WTC11 (cell line): ENCODE results near the gene ATP8B4. TPM values are rescaled to one million over a fixed set of nuclear protein-coding genes. Genes with fewer than 3 reads are reported as not detected.

ENCODE experiments used
- ATAC-seq: fragments of 200-7000 bp; cut with Tn5 transposase; 2 replicates; pipeline ENCODE4 v1.10.0; 2021; ENCODE audit warnings: mild to moderate bottlenecking, moderate library complexity
- CTCF ChIA-PET: fragments of 300-600 bp; sonication (Branson Sonifier 250); formaldehyde crosslinking; loops from one replicate; lab custom pipeline; 2021; ENCODE audit warnings: antibody characterized with exemption; lab: Charles Lee
- POLR2A ChIA-PET: fragments of 350-600 bp; sonication (Branson Sonifier 250); formaldehyde crosslinking; loops from one replicate; lab custom pipeline; 2021; ENCODE audit warnings: antibody characterized with exemption; lab: Charles Lee
- DNase-seq: peaks from one replicate; pipeline ENCODE4 v3.0.0; 2021; ENCODE audit warnings: low spot score
- H3K27ac Mint-ChIP-seq: 2 replicates; pipeline ENCODE4 v1.8.0; 2021; ENCODE audit warnings: mixed read lengths
- H3K27me3 Mint-ChIP-seq: 2 replicates; pipeline ENCODE4 v1.8.0; 2021; ENCODE audit warnings: low read depth, mild to moderate bottlenecking, moderate library complexity, mixed read lengths
- H3K36me3 Mint-ChIP-seq: 2 replicates; pipeline ENCODE4 v1.8.0; 2021; ENCODE audit warnings: mixed read lengths
- H3K4me1 Mint-ChIP-seq: 2 replicates; pipeline ENCODE4 v1.8.0; 2022; ENCODE audit warnings: mixed read lengths
- H3K4me3 Mint-ChIP-seq: 2 replicates; pipeline ENCODE4 v1.8.0; 2021; ENCODE audit warnings: mild to moderate bottlenecking, moderate library complexity, mixed read lengths
- H3K9me3 Mint-ChIP-seq: 2 replicates; pipeline ENCODE4 v1.8.0; 2021; ENCODE audit warnings: mixed read lengths
- ATF1 ChIP-seq: sonication (generic); formaldehyde crosslinking; IDR thresholded peaks from 2 replicates; pipeline ENCODE4 v1.8.1; 2023; ENCODE audit warnings: mild to moderate bottlenecking, moderate library complexity, missing genetic modification reagents
- CREB1 ChIP-seq: sonication (generic); formaldehyde crosslinking; IDR thresholded peaks from 2 replicates; pipeline ENCODE4 v1.8.0; 2023; ENCODE audit warnings: mild to moderate bottlenecking, missing genetic modification reagents
- ELF4 ChIP-seq: sonication (generic); formaldehyde crosslinking; IDR thresholded peaks from 2 replicates; pipeline ENCODE4 v1.8.1; 2022; ENCODE audit warnings: low read depth, mild to moderate bottlenecking, moderate library complexity, missing genetic modification reagents
- ETV6 ChIP-seq: sonication (generic); formaldehyde crosslinking; IDR thresholded peaks from 2 replicates; pipeline ENCODE4 v1.8.1; 2022; ENCODE audit warnings: mild to moderate bottlenecking, missing genetic modification reagents
- GRHL2 ChIP-seq: fragments of 250-450 bp; sonication (Bioruptor Pico); IDR thresholded peaks from 2 replicates; pipeline ENCODE4 v1.8.0; 2022; ENCODE audit warnings: mild to moderate bottlenecking, moderate library complexity; ENCODE audit not compliant: insufficient replicate concordance, severe bottlenecking
- HMGA2 ChIP-seq: fragments of 250-450 bp; sonication (Bioruptor Pico); IDR thresholded peaks from 2 replicates; pipeline ENCODE4 v1.4.0; 2021; ENCODE audit warnings: mild to moderate bottlenecking, moderate library complexity
- JAZF1 ChIP-seq: fragments of 250-450 bp; sonication (Bioruptor Pico); IDR thresholded peaks from 2 replicates; pipeline ENCODE4 v1.9.0; 2021; ENCODE audit warnings: moderate library complexity, mild to moderate bottlenecking, inconsistent platforms
- PREB ChIP-seq: sonication (generic); formaldehyde crosslinking; IDR thresholded peaks from 2 replicates; pipeline ENCODE4 v1.8.1; 2022; ENCODE audit warnings: mild to moderate bottlenecking, missing genetic modification reagents, moderate library complexity, borderline replicate concordance
- ZNF138 ChIP-seq: sonication (generic); formaldehyde crosslinking; conservative IDR thresholded peaks from 2 replicates; pipeline ENCODE4 v1.8.1; 2022; ENCODE audit warnings: mild to moderate bottlenecking, moderate library complexity, missing genetic modification reagents
- ZNF232 ChIP-seq: sonication (generic); formaldehyde crosslinking; IDR thresholded peaks from 2 replicates; pipeline ENCODE4 v1.8.0; 2022; ENCODE audit warnings: mild to moderate bottlenecking, missing genetic modification reagents
- ZNF263 ChIP-seq: sonication (generic); formaldehyde crosslinking; IDR thresholded peaks from 2 replicates; pipeline ENCODE4 v1.8.1; 2022; ENCODE audit warnings: low read depth, mild to moderate bottlenecking, moderate library complexity, missing genetic modification reagents
- ZNF396 ChIP-seq: fragments of 250-450 bp; sonication (Bioruptor Pico); IDR thresholded peaks from 2 replicates; pipeline ENCODE4 v1.8.0; 2021; ENCODE audit warnings: mild to moderate bottlenecking, moderate library complexity, borderline replicate concordance
- ZNF416 ChIP-seq: fragments of 250-450 bp; sonication (Bioruptor Pico); IDR thresholded peaks from 2 replicates; pipeline ENCODE4 v1.9.0; 2021; ENCODE audit warnings: mild to moderate bottlenecking, inconsistent platforms
- ZSCAN18 ChIP-seq: fragments of 250-450 bp; sonication (Bioruptor Pico); IDR thresholded peaks from 2 replicates; pipeline ENCODE4 v2.1.2; 2022; ENCODE audit warnings: mild to moderate bottlenecking, moderate library complexity
- total RNA-seq: library from RNA; stranded (reverse); gene quantifications from 3 replicates; pipeline ENCODE4 v1.2.3, GENCODE V29; 2021
- TF ChIP-seq, protein P1 (sequence below): sonication (generic); formaldehyde crosslinking; IDR thresholded peaks from 2 replicates; pipeline ENCODE4 v1.8.1; 2023; ENCODE audit warnings: mild to moderate bottlenecking, missing genetic modification reagents, borderline replicate concordance
- TF ChIP-seq, protein P2 (sequence below): sonication (generic); formaldehyde crosslinking; IDR thresholded peaks from 2 replicates; pipeline ENCODE4 v1.8.1; 2023; ENCODE audit warnings: mild to moderate bottlenecking, moderate library complexity, missing genetic modification reagents
- TF ChIP-seq, protein P3 (sequence below): fragments of 250-450 bp; sonication (Bioruptor Pico); IDR thresholded peaks from 2 replicates; pipeline ENCODE4 v1.8.0; 2021; ENCODE audit warnings: mild to moderate bottlenecking

ATP8B4 gene
- total RNA-seq, 1 experiment from 2014 or later: 0.37 TPM

DNA sequence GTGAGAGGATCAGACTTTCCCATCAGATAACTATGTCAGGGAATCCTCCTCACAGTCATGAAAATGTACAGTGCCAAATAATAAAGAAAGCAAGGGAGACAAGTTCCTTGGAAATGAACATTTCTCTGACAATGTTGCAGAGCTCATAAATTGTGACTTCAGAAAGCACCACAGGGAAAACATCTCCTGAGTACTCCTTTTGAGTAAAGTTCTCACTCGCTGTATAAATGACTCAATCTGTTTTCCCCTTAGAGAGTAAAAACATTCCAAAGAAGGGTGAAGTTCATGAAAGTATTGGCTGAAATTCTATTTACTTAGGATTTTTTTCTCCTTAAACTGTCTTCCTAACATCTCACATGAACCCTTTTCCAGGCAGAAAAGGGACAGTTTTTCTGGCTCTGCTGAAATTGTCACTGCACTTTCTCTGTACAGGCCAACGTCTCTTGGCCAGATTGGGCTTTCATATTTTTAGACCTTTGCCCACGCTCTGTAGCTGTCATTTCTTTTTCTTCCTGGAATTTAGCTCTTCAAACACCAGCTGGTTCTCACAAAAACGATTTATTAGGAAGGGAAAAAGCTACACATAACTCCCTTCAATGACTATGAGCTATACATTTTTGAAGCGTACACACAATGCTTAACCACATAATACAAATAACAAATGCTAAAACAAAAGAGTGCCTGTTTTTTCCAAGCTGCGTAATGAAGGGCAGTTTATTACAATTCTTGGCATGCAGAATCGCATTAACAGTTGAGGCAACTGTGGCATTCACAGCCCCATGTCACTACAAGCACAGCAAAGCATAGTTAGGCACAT is 216.1 kb downstream of the ATP8B4 start (continued):
- no peak for TF ChIP-seq GRHL2 (CRISPR knock-in tag)
- TF ChIP-seq HMGA2 (CRISPR knock-in tag): no peak
- TF ChIP-seq ETV6 (CRISPR knock-in tag): no peak
- TF ChIP-seq ZSCAN18: no peak

DNA sequence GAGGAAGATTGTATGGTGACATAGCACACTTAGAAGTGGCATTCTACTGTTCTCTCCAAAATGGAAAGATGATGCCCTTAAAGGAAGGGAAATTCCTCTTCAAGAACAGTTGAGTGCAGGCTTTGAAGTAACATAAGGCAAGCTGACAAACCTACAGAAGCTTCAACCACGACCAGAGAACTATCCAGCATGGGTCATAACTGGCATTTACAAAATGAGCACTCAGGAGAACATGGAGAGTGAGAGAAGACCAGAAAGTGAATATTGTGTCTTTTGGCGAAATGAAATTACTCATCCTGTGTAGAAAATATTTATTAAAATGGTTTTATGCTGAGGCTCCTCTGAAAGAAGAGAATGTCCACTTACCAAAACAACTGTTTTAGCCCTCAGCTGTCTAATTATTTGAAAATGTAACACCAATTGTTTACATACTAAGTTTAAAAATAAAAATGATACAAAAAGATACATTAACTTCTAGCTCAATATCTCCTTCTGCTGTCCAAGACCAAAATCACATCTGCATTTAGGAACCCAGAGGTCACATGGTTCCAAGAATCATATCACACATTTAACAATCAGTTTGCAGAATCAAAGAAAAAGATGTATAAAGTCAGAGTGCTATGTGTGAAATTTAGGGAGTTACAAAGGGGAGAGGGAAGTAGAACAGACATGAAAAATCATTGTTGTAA is 216.9 kb downstream of the ATP8B4 start:
- no peak overlapping the region for H3K4me3 Mint-ChIP-seq

More for the DNA sequence above, 216.9 kb downstream of the ATP8B4 start:
- Mint-ChIP-seq H3K27me3 (no peaks in the 10 kb centered on the region), H3K4me1 (peaks cover 15% of the 10 kb centered on the region), H3K9me3 (0 out of 2 replicates have a peak, but pooled peaks cover 5% of the 10 kb centered on the region), H3K36me3 (no peaks in the 10 kb centered on the region), H3K27ac (no peak overlapping the region)
- ATAC-seq: no peak
- CTCF ChIA-PET: interaction anchor here (2.4 to 2.5 kb wide), 2 partner anchors 25 kb away, joined by 9 to 11 read pairs; no protein-coding TSS in a partner anchor
- DNase-seq: no peak
- TF ChIP-seq ATF1 (no peak), HMGA2 (CRISPR knock-in tag) (no peak), ZNF263 (no peak), ELF4 (CRISPR knock-in tag) (no peak), ZNF416 (CRISPR knock-in tag) (no peak), ETV6 (CRISPR knock-in tag) (no peak), PREB (CRISPR knock-in tag) (no peak), CREB1 (no peak), ZNF232 (CRISPR knock-in tag) (no peak), JAZF1 (CRISPR knock-in tag) (no peak), GRHL2 (CRISPR knock-in tag) (no peak), ZNF138 (no peak), ZNF396 (CRISPR knock-in tag) (no peak)
- TF ChIP-seq, protein P1, sequence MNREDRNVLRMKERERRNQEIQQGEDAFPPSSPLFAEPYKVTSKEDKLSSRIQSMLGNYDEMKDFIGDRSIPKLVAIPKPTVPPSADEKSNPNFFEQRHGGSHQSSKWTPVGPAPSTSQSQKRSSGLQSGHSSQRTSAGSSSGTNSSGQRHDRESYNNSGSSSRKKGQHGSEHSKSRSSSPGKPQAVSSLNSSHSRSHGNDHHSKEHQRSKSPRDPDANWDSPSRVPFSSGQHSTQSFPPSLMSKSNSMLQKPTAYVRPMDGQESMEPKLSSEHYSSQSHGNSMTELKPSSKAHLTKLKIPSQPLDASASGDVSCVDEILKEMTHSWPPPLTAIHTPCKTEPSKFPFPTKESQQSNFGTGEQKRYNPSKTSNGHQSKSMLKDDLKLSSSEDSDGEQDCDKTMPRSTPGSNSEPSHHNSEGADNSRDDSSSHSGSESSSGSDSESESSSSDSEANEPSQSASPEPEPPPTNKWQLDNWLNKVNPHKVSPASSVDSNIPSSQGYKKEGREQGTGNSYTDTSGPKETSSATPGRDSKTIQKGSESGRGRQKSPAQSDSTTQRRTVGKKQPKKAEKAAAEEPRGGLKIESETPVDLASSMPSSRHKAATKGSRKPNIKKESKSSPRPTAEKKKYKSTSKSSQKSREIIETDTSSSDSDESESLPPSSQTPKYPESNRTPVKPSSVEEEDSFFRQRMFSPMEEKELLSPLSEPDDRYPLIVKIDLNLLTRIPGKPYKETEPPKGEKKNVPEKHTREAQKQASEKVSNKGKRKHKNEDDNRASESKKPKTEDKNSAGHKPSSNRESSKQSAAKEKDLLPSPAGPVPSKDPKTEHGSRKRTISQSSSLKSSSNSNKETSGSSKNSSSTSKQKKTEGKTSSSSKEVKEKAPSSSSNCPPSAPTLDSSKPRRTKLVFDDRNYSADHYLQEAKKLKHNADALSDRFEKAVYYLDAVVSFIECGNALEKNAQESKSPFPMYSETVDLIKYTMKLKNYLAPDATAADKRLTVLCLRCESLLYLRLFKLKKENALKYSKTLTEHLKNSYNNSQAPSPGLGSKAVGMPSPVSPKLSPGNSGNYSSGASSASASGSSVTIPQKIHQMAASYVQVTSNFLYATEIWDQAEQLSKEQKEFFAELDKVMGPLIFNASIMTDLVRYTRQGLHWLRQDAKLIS (CRISPR knock-in tag): no peak
- TF ChIP-seq, protein P2, sequence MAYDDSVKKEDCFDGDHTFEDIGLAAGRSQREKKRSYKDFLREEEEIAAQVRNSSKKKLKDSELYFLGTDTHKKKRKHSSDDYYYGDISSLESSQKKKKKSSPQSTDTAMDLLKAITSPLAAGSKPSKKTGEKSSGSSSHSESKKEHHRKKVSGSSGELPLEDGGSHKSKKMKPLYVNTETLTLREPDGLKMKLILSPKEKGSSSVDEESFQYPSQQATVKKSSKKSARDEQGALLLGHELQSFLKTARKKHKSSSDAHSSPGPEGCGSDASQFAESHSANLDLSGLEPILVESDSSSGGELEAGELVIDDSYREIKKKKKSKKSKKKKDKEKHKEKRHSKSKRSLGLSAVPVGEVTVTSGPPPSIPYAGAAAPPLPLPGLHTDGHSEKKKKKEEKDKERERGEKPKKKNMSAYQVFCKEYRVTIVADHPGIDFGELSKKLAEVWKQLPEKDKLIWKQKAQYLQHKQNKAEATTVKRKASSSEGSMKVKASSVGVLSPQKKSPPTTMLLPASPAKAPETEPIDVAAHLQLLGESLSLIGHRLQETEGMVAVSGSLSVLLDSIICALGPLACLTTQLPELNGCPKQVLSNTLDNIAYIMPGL (CRISPR knock-in tag): no peak
- TF ChIP-seq, protein P3, sequence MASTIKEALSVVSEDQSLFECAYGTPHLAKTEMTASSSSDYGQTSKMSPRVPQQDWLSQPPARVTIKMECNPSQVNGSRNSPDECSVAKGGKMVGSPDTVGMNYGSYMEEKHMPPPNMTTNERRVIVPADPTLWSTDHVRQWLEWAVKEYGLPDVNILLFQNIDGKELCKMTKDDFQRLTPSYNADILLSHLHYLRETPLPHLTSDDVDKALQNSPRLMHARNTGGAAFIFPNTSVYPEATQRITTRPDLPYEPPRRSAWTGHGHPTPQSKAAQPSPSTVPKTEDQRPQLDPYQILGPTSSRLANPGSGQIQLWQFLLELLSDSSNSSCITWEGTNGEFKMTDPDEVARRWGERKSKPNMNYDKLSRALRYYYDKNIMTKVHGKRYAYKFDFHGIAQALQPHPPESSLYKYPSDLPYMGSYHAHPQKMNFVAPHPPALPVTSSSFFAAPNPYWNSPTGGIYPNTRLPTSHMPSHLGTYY: no peak
- TF ChIP-seq, all 79 proteins: peak for 0
- POLR2A ChIA-PET: no interaction called here
